ENCODE results near the gene DNTT.

- no peak for TF ChIP-seq BHLHE40 (IDR thresholded peaks at IDR 0.05; ENCODE audit: low read depth, low read length)
- no peak for TF ChIP-seq JUN (IDR thresholded peaks at IDR 0.05)
- TF ChIP-seq ATOH8 (CRISPR knock-in tag; IDR thresholded peaks at IDR 0.05; ENCODE audit: low read depth): no peak
- TF ChIP-seq SREBF2 (IDR thresholded peaks at IDR 0.05): no peak
- TF ChIP-seq RAD21 (conservative IDR thresholded peaks at IDR 0.05 in 1 of 2, IDR thresholded peaks at IDR 0.05 in 1 of 2): no peak
- no peak for TF ChIP-seq E2F6 (IDR thresholded peaks at IDR 0.05; ENCODE audit: borderline replicate concordance, low read depth)
- TF ChIP-seq ELK1 (IDR thresholded peaks at IDR 0.05; ENCODE audit: low read depth, low read length): no peak
- no peak for TF ChIP-seq CTCF (IDR thresholded peaks at IDR 0.05)
- no peak for TF ChIP-seq KDM1A (IDR thresholded peaks at IDR 0.05; ENCODE audit: low read depth)
These were observed 41.1 kb upstream of the DNTT start for GRCh38 chr10:96263176-96263575.

Data from A549 (cell line).